Adrenal gland (tissue), 12 donors: ENCODE measurements around the gene DHX34. TPM values are rescaled to one million over a fixed set of nuclear protein-coding genes. Genes with fewer than 3 reads are reported as not detected.
"Not testable (repeated sequence)": the region's sequence is repeated elsewhere in the genome, so short reads cannot be mapped to it uniquely, and the experiment has no call there.

Experiments
- DNase-seq, 7 donors: peaks; one replicate each; pipeline ENCODE4 v3.0.0-alpha.2; 2019 to 2020
- H3K27ac ChIP-seq, 5 donors: fragments of 200-600 bp; sonication (generic) in 4 of 5; 1 replicate in 3 of 5; 2 replicates in 2 of 5; pipeline versions ENCODE4 v1.5.1 to v1.8.0; 2016 to 2020; ENCODE audit warnings: mild to moderate bottlenecking in 1 of 5
- H3K27me3 ChIP-seq: fragments of 200-600 bp; 2 replicates; pipeline ENCODE4 v1.8.0; 2021
- H3K36me3 ChIP-seq, 2 donors: fragments of 200-600 bp; replicated peaks in 1 of 2; 1 replicate in 1 of 2; 2 replicates in 1 of 2; pipeline versions ENCODE4 v1.5.1 to v1.8.0; 2018 to 2022
- H3K4me1 ChIP-seq, 2 donors: fragments of 200-600 bp; replicated peaks in 1 of 2; 1 replicate in 1 of 2; 2 replicates in 1 of 2; pipeline versions ENCODE4 v1.5.1 to v1.8.0; 2018 to 2021
- H3K4me3 ChIP-seq, 4 donors: fragments of 200-600 bp; sonication (generic) in 3 of 4; one replicate each; pipeline ENCODE4 v1.5.1; 2016 to 2018
- H3K9me3 ChIP-seq, 3 donors: fragments of 200-600 bp; sonication (generic) in 1 of 3; replicated peaks in 1 of 3; 1 replicate in 2 of 3; 2 replicates in 1 of 3; pipeline versions ENCODE4 v1.5.1 to v1.8.0; 2016 to 2021
- CTCF ChIP-seq, 6 experiments: fragments of 450-650 bp in 4 of 6; fragments of 200-600 bp in 2 of 6; sonication (generic) in 1 of 6; IDR thresholded peaks; 1 replicate in 5 of 6; 2 replicates in 1 of 6; pipeline versions ENCODE4 v1.5.1 to v1.8.0; 2016 to 2021; ENCODE audit warnings: antibody characterized with exemption in 6 of 6, mild to moderate bottlenecking in 2 of 6, moderate library complexity in 1 of 6
- POLR2A ChIP-seq, 2 donors: fragments of 450-650 bp; IDR thresholded peaks; one replicate each; pipeline ENCODE4 v1.6.1; 2017; ENCODE audit warnings: antibody characterized with exemption in 2 of 2, mild to moderate bottlenecking in 2 of 2, moderate library complexity in 1 of 2
- WGBS, 4 donors: extraction: QIAGEN DNeasy Blood & Tissue Kit in 2 of 4; methylation state at CpG; one replicate each; pipeline versions ENCODE4 v1.1.5 to v1.1.7; 2013 to 2017; 5-methylcytosine and 5-hydroxymethylcytosine counted together
- intact Hi-C, 2 donors: fragments of 100-400 bp; cut with DNase I; formaldehyde crosslinking; loops; one replicate each; pipeline versions ENCODE4 v1.14.1 to v1.15.0; 2022 to 2023
- polyA plus RNA-seq, 3 donors: library from polyadenylated mRNA; stranded (reverse); fragments of 200-250 nt in 2 of 3; fragments of 350-450 nt in 1 of 3; fragmentation: Illumina TruSeq in 1 of 3; extraction: RNeasy Lipid Tissue Mini Kit (QIAGEN cat#74804) in 1 of 3; gene quantifications; one replicate each; pipeline ENCODE4 v1.2.3, GENCODE V29; 2013 to 2014
- total RNA-seq, 9 donors: library from RNA; depleted of rRNA in 4 of 9; stranded (reverse); fragments of >200 nt in 4 of 9; fragments of 120-200 nt in 1 of 9; fragmentation: NEBNext Ultra II Directional in 1 of 9; extraction: Animal tissue kit (Norgen Biotek cat#: 25700) in 1 of 9; gene quantifications; one replicate each; pipeline versions ENCODE4 v1.1.0 to v1.2.4, GENCODE V29; 2013 to 2023
- donor health status: healthy with polysubstance abuse.
- donor health status: Bipolar disorder and iron deficiency.
- donor health status: DM: yes; HTN: yes; CAD: no.
- donor health status: DM: no; HTN: no; CAD: no.
- donor health status: DM: no; HTN: no; CAD: no.
- donor health status: DM: yes; HTN: yes; CAD: no.

DHX34 gene
- total and polyA plus RNA-seq, 12 donors: 5.0 to 49.7 (median 11.2) TPM

DNA sequence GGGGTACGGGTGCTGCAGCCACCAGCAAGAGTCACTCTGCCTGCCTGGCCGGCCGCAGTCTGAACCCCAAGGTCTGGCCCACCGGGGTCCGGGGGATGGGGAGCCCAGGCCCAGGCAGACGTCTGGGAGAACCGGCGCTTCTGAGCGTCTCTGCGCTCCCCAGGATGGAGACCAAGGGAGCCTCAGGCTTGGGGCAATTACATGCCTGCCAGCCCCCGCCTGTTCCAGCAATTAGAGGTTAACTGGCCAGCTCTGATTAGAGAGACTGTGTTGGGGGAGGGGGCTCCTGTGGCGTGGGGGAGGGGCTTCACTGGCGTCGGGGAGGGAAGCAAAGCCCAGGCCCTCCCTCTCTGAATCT is 58.3 kb downstream of the DHX34 start:
- WGBS, 4 donors: 0 to 23% (median 19%) methylated on average over 2 to 14 of the region's 14 CpGs
- no peak for DNase-seq
- no peak overlapping the region for H3K4me3 ChIP-seq
- intact Hi-C loops: no loop called here
- H3K4me1 ChIP-seq: no peaks in the 10 kb centered on the region
- H3K9me3 ChIP-seq: no peaks in the 10 kb centered on the region
- H3K27me3 ChIP-seq: peaks cover 19% of the 10 kb centered on the region
- TF ChIP-seq POLR2A (IDR thresholded peaks at IDR 0.05) (no peak), CTCF (IDR thresholded peaks at IDR 0.05) (no peak)
- H3K36me3 ChIP-seq: no peaks in the 10 kb centered on the region
- no peak overlapping the region for H3K27ac ChIP-seq

DNA sequence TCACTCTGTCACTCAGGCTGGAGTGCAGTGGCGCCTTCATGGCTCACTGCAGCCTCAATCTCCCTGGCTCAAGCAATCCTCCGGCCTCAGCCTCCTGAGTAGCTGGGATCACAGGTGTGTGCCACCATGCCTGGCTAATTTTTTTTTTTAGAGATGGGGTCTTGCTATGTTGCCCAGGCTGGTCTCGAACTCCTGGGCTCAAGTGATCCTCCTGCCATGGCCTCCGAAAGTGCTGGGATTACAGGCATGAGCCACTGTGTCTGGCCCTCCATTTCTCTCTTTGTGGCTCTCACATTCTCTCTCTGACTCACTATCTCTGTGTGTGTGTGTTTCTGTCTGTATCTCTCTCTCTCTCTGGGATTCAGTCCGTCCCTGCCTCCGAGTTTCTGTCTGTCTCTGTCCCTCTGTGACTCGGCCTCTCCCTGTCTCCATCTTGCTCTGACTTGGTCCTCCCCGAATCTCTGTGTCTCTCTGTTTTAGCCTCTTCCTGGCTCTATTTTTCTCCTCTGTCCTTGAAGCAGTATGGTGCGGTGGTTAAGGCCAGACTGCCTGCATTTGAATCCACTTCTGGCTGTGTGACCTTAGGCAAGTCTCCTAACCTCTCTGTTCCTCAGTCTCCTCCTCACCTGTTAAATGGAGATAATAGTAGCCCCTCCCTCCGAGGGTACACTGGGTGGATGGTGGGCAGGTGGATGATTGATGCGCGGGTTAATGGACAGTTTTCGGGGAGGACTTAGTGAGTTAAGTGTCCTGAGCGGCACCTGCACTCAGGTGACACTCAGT is 59.2 kb downstream of the DHX34 start:
- peaks cover 19% of the 10 kb centered on the region for H3K27me3 ChIP-seq
- DNase-seq: no peak
- no peaks in the 10 kb centered on the region for H3K4me1 ChIP-seq
- WGBS, 4 donors: 84 to 88% (median 85%) methylated on average over 14 of the region's 14 CpGs
- intact Hi-C loops: no loop called here
- H3K9me3 ChIP-seq: no peaks in the 10 kb centered on the region
- no peak overlapping the region for H3K27ac ChIP-seq
- no peak overlapping the region for H3K4me3 ChIP-seq
- no peaks in the 10 kb centered on the region for H3K36me3 ChIP-seq
- no peak for TF ChIP-seq POLR2A (IDR thresholded peaks at IDR 0.05)
- no peak for TF ChIP-seq CTCF (IDR thresholded peaks at IDR 0.05)

DNA sequence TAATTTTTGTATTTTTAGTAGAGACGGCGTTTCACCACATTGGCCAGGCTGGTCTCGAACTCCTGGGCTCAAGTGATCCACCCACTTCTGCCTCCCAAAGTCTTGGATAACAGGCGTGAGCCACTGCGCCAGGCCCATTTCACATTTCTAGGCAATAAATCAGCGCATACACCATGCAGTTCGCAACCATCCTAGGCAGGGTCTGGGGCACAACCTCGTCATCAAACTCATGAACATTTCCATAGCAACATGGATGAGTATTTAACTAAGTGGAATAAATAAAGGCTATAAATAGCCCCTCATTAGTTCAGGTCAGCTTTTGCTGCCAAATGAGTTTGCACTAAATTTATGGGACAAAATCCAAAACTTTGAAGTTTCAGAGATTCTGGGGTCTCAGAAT is 62.0 kb downstream of the DHX34 start:
- Histone ChIP-seq H3K4me1 (no peaks in the 10 kb centered on the region), H3K36me3 (no peaks in the 10 kb centered on the region), H3K9me3 (no peaks in the 10 kb centered on the region), H3K4me3 (no peak overlapping the region), H3K27ac (no peak overlapping the region), H3K27me3 (peaks cover 23% of the 10 kb centered on the region)
- intact Hi-C loops: no loop called here
- TF ChIP-seq POLR2A (IDR thresholded peaks at IDR 0.05): no peak
- no peak for TF ChIP-seq CTCF (IDR thresholded peaks at IDR 0.05)
- WGBS, 4 donors: 66 to 79% (median 76%) methylated on average over 7 to 8 of the region's 8 CpGs
- no peak for DNase-seq

- H3K27me3 ChIP-seq: peaks cover 24% of the 10 kb centered on the region
- DNase-seq, H3K4me3 ChIP-seq, H3K9me3 ChIP-seq, H3K36me3 ChIP-seq, intact Hi-C loops, H3K4me1 ChIP-seq, H3K27ac ChIP-seq: not testable (repeated sequence)
- WGBS, 4 donors: 65 to 74% (median 72%) methylated on average over 9 of the region's 9 CpGs
These were observed 62.6 kb downstream of the DHX34 start for GRCh38 chr19:47411696-47412095.

DNA sequence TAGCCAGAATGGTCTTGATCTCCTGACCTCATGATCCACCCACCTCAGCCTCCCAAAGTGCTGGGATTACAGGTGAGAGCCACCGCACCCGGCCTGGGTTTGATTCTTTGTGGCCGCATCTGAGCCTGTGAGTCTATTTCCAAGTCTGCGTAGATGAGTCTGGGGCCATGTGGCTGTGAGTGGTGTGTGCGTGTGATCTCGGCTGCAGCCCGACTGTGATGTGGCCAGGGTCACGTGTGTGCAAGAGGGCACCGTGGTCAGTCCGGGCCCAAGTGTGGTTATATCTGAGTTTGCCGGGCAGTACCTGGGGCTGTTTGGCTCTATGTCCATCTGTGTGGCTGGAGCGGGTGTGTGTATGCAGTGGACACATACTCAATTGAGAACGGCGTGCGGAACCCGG is 64.8 kb downstream of the DHX34 start:
- no peak for TF ChIP-seq POLR2A (IDR thresholded peaks at IDR 0.05)
- TF ChIP-seq CTCF (IDR thresholded peaks at IDR 0.05): no peak
- intact Hi-C loops: no loop called here
- WGBS, 4 donors: 81 to 94% (median 84%) methylated on average over 5 to 16 of the region's 16 CpGs

More for the DNA sequence above, 64.8 kb downstream of the DHX34 start:
- DNase-seq: no peak
- Histone ChIP-seq H3K4me3 (no peak overlapping the region), H3K27ac (no peak overlapping the region), H3K27me3 (peaks cover 14% of the 10 kb centered on the region), H3K9me3 (no peaks in the 10 kb centered on the region), H3K4me1 (no peaks in the 10 kb centered on the region), H3K36me3 (no peaks in the 10 kb centered on the region)
